Putamen (tissue), 1 donor: Measurements from ENCODE around the gene GLG1.
"Not testable (repeated sequence)": the region's sequence is repeated elsewhere in the genome, so short reads cannot be mapped to it uniquely, and the experiment has no call there.

ENCODE experiments used
- DNase-seq: peaks from one replicate; pipeline ENCODE4 v3.0.0-alpha.2; 2016; ENCODE audit warnings: low spot score

Gene GLG1

DNA sequence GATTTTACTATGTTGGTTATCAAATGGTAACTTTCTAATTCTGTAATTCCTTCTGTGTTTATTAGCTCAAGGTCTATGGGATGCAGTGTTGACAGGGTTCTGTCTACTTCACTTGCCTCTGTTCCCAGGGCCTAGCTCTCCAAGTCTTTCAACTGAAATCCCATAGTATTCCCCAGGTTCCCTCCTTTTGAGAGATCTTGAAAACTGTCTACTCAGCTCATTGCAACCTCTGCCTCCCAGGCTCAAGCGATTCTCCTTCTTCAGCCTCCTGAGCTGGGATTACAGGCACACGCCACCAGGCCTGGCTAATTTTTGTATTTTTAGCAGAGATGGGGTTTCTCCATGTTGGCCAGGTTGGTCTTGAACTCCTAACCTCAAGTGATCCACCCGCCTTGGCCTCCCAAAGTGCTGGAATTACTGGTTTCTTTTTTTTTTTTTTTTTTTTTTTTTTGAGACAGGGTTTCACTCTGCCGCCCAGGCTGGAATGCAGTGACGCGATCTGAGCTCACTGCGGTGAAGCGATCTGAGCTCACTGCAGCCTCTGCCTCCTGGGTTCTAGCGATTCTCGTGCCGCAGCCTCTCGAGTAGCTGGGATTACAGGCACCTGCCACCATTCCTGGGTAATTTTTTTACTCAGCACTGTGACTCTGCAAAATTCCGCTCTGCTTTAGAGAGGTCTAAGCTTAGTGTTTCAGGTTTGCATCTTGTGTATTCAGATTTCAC is 163.1 kb downstream of the GLG1 start:
- not testable (repeated sequence) for DNase-seq

DNA sequence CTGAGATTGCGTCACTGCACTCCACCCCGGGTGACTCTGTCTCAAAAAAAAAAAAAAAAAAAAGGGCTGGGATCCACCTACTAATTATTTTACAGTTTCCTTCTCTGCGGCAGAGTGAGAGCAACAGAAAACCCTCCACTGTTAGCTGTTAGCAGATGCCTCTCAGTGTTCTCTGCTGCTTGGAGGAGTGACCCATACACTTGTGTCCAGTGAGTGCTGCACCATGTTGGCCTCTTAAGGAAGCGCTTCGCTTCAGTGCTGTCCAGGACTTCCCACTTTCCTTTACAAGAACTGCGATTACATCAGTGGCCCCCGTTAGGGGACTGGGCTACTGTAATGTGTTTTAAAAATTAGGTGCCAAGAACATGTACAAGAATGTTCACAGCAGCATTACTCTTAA is 167.2 kb downstream of the GLG1 start:
- no peak for DNase-seq

DNA sequence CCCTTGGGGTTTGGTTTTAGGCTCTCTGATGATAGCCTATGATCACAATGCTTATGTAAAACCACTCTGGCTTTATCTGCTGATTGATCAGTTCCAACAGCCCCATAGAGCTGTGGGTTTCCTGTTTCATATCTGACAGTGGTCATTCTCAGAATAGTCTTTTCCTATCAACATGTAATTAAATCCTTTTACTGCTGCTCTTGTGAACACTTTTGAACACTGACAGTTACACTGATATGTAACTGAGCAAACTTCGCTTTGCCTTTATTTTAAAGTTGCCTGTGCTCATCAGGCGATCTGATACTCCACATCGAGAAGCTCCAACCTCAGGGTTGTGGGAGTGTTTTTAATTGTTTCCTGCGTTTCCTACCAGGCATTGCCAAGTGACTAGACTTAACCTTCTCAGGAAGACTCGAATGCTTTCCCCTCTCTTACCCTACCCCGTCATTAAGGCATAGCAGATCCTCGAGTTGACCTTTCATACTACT is 168.4 kb downstream of the GLG1 start:
- no peak for DNase-seq

DNA sequence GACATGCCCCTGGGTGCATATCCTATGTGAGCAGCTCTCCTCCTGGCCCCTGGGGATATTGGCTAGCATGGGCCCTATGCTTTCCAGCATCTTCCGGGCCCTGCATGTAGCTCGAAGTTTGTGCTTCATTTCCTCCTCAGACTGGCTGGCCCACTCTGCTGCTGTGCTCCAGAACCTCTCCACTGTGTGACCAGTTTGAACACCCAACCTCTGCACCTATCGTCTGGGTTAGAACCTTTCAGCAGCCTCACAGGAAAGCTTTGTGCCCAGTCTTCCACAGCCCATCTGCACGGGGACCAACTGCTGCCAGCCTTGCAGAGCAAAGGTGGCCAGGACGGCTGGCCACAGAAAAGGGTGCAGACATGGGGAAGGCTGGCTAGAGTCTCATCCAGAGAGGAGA is 175.4 kb downstream of the GLG1 start:
- DNase-seq, result no peak

DNA sequence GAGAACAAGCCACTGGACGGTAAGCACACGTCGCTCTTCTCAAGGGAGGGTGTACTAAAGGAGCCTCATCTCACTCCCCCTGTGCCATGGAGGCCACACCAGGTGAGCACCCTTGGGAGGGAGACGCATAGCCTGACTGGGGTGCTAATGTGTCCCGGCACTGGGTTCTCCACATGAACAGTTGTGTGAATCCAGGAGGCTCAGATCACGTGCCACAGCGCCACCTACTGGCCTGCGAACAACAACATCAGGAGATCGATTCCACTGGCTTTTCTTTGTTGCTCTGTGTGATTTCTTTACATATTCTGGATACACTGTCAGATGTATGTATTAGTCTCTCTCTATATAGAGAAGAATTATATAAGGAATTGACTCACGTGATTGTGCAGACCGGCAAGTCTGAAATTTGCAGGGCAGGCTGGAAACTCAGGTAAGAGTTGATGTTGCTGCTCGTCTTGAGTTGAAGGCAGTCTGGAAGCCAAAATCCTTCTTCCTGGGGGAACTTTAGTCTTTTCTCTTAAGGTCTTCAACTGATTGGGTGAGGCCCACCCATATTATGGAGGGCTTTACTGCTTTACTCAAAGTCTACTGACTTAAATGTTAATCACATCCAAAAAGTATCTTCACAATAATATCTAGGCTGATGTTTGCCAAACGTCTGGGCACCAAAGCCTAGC is 176.7 kb downstream of the GLG1 start:
- not testable (repeated sequence) for DNase-seq

DNA sequence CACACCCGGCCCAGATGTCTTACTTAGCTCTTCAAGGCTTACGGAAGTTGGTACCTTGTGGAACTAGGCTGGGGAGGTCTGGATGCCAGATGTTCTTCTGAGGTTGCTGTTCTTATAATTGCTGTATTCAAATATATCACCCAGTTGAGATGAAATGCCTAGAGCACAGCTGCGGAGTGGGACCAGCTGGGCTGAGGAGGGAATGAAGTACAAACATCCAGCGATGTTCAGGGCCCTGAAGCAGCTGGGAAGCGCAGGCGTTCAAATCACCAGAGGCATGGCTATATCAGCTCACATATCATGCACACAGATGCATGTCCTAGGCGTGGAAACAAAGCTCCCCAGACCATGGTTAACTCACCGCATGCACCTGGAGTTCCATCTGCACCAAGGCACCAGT is 178.4 kb downstream of the GLG1 start:
- not testable (repeated sequence) for DNase-seq

DNA sequence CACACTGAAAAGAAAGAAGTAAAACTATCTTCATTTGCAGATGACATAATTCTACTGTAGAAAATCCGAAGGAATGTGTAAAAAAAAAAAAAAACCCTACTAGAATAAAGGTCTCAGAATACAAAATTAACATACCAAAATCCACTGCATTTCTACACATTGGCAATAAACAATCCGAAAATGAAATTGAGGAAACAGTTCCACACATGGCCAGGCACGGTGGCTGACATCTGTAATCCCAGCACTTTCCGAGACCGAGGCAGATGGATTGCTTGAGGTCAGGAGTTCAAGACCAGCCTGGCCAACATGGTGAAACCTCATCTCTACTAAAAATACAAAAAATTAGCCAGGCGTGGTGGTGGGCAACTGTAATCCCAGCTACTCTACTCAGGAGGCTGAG is 181.2 kb downstream of the GLG1 start:
- not testable (repeated sequence) for DNase-seq

DNA sequence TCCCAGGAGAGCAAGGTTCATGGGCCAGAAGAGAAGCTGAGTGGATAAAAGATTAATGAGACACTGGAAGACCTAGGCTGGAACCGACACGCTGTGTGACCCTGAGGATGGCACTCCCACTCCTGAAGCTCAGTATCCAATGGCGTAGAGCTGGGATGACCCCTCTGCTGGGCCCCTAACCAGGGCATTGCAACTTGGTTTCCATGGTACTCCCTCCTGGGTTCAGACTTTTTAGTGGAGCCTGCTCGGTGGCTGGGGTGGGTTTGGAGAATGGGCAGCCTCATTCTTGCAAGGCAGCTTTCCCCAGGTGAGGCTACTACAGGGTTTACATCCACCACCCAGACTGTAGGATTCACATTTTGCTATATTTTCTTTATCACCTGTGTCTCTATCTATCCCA is 183.2 kb downstream of the GLG1 start:
- DNase-seq, result not testable (repeated sequence)

DNA sequence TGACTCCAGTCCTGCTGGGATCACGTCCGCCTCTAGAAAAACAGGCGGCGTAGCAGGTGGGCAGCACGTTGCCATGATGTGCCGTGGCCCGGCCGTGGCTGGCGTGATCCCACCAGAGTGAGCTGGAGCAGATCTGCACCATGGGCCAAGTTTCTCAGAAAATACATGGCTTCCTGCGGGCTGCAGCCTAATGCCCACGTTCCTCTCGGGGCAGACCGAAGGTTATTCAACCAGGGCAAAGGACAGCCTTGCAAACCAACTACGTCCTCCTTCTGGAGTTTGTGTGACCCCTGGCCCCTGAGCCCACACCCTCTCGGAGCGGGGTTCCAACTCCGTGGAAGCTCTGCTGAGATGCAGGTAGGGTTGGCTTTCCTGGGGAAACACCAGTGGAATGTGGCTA is 184.8 kb downstream of the GLG1 start:
- not testable (repeated sequence) for DNase-seq

DNA sequence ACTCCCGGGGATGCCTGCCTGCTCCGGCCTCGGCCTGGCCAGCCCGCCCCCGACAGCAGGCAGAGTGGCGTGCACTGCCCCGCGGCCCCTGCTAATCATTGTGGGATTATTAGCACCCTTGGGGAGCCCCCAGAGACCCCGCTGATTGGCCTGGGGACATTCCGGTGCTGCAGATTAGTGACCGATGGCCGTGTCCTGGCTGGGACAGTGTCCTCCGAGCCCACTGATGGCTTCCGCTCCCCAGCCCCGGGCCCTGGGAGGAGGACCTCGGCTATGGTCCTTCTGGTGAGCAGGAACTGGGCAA is 185.5 kb downstream of the GLG1 start:
- not testable (repeated sequence) for DNase-seq

DNA sequence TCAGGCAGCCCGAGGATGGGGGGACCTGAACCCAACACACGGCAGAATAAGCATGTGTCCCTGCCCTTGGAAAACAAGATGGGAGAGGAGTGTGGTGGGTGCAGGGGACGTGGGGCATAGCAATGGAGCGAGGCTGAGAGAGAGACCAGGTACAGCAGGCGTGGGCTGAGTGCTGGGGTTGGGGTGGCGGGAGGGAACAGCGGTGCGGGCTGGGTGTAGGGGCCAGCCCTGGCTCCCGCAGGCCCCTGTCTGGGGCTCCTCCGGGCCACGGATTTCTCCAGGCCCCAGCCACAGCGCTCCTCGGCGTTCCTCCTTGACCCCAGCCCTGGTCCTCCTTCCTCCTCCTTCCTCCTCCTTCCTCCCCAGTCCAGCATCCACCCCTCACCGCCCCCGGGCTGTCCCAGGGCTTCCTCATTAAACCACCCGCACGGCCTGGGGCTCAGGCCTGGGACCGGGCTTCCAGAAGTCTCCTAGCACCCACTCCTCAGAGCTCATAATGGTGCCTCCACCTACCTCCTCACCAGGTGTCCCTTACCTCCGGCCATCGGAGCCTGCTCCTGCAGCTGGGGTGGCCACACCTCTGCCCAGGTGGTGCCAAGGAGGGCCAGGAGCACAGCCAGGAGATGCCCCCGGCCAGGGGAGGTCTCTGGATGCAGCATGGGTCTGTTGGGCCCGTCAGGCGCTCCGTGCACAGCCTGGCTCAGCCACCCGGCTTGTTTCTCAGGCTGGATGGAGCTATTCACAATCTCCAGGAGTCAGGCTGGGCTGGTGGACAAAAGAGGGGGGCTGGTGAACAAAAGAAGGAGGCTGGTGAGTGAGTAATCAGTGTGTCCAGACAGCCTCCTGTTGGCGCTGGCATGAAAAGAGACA is 186.1 kb downstream of the GLG1 start, which contains the start of gene CLEC18B:
CLEC18B (minus strand) TSS at position 867 of the 870 bp plus-strand sequence; CDS start at position 659, 208 bp downstream.
- DNase-seq, result not testable (repeated sequence)

DNA sequence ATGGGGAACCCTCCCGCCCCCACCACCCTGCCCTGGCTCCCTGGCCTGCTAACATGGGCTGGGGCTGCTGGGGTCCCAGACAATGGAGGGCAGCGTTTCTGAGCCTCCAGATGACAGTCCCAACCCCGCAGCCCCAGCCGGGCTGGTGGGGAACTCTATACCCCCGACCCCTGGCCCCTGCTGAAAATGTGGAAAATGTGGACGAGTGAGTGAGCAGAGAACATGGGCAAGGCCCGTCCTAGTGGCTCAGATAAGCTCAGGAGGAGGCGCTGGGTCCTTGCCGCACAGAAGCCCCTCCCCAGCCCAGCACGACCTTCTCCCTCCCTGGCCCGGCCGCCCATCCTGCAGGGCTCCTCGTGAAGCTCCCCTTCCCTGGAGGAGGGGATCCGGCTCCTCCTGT is 187.1 kb downstream of the GLG1 start:
- not testable (repeated sequence) for DNase-seq

DNA sequence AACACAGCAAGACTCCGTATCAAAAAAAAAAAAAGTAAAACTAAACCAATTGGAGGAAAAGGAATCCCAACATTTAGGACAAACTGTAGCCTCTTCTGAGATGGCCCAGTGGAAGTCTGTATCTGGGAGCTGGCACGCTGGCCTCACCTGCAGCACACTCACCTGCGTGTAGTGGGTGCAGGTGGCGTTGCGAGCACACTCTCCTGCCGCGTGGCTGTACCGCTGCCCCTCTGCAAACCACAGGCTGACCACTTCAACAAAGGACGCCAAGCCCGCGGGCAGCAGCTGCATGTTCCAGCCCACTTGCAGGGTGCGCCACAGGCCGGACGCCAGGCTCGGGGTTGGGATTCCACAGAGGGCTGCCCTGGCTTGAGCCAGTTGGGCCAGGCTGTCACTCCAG is 189.0 kb downstream of the GLG1 start:
- not testable (repeated sequence) for DNase-seq

DNA sequence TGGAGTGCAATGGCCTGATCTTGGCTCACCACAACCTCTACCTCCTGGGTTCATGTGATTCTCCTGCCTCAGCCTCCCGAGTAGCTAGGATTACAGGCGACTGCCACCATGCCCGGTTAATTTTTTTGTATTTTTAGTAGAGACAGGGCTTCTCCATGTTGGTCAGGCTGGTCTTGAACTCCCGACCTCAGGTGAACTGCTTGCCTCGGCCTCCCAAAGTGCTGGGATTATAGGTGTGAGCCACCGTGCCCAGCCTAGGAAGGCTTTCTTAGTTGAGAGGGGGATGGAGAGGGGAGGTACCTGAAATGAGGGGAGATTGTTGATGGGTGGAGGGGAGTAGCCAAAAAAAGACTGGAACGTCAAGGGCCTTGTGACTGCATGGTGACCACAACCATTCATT is 193.0 kb downstream of the GLG1 start:
- DNase-seq, result not testable (repeated sequence)

DNA sequence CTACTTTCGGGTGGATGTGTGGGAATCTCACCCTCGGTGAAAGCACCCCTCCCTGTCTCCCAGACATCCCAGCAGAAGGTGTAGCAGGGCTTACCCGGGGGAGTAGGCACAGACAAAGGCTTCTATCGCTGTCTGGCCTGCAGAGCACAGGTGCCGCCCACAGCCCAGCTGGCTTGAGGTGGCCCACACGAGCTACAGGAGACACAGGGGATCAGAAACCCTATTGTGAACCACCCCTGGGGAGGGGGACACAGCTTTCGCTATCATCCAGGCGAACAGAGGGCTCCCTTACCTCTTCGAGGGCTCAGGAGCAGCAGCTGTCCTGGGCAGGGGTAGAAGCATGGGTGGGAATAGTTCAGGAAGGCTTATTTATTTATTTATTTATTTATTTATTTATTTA is 193.4 kb downstream of the GLG1 start:
- not testable (repeated sequence) for DNase-seq

DNA sequence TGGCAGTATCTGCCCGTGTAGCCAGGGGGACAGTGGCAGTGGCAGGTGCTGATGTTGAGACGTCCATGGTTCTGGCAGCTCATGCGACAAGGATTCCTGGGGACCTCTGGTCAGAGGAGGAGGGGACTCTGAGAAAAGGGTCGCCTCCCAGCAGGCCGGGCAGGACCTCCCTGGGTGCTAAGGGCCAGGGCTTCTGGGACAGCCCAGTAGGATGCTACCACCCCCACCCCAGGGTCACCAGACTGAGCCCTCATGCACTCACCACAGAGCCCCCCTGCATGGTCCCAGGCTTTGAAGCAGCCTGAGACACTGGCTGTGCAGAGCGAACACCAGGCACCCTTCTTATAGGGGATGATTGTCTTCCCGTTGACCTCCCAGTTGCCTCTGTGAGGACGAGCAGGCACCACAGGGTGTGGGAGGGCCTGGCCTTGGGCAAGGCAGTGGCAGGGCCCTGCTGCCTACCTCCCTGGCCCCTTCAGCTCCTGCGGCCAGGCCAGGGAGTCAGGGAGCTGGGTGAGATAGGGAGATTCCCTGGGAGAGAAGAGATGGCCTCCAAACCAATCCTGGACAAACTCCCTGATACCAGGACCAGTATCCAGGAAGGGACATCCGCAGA is 194.0 kb downstream of the GLG1 start:
- DNase-seq, result not testable (repeated sequence)

DNA sequence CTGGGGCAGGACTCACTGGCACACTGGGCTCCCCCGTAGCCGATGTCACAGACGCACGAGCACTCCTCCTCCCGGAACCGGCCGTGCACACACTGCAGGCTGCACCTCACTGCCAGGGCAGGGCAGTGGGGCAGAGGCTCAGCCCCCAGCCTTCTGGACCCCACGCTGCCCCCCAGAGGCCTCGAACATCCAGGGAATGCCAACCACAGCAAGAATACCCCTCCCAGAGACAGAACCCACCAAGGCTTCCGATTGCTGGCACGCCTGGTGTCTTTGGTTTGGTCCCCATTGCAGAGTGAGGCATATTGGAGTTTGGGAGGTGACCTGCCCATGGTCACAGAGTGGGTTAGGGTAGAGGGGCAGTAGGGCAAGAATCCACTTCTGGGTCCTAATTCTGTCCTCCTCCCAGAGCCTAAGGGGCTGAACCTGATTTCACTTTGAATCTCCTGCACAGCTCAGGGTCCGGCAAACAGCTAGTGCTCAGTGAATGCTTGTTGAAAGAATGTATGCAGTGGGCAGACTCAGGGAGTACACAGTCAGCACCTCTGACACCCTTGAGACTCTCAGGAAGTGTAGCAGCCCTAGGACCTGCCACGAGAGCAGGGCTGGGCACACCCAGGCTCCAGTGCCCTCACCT is 194.7 kb downstream of the GLG1 start:
- not testable (repeated sequence) for DNase-seq

DNA sequence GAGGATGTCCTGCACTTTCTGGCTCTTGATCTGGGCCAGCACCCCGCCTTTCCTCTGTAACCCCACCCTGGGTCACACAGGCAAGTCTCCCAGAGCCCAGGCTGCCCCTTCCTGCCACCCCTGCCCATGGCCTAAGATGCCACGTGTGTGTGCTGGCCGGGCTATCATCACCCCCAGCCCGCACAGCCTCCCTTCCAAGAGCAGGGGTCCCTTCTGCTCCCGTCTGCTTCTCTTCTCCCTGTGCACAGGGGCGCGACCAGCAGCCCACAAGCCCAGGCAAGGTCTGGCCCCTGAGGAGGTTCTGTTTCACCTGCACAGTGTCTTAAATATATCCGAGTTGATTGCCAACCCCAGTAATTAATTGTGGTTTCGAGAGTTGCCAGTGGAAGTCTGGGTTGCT is 195.9 kb downstream of the GLG1 start:
- not testable (repeated sequence) for DNase-seq

DNA sequence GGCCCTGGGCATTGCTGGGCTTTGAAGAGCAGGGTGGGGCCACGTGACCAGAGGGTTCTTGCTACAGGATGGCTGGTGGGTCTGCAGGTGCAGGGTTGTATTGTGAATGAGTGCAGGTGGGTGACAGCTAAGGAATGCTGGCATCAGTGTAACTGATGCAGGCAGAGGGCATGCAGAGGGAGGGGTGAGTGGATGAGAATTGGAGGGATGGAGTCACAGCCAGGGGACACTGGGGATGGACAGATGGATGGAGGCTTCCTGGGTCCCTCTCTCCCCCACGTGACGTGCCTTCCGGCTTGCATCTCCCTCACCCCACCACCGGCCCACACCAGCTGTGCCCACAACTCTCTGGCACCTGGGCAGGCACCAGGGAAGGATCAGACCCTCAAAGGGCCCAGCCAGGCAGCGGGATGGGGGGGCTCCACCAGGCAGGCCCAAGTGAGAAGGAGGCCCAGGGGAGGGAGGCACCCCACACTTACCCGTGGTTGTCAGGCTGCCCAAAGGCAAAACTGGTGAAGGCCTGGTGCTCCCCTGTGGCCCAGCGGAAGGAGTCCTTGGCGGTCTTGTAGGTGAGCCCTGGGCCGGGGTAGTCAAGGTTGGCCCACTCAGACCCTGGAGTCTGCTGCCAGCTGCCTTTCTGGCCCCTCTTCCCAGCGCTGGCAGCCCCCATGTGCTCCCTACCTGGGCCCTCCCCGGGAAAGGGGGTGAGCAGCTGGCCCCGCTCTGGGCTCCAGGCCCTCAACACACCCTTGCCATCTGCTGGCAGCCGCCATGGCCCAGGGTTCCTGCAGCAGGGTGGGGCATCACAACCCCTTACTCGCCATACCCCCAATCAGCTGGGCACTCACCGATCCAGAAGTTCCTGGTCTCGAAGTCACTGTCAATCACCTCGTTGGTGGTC is 196.6 kb downstream of the GLG1 start:
- not testable (repeated sequence) for DNase-seq

DNA sequence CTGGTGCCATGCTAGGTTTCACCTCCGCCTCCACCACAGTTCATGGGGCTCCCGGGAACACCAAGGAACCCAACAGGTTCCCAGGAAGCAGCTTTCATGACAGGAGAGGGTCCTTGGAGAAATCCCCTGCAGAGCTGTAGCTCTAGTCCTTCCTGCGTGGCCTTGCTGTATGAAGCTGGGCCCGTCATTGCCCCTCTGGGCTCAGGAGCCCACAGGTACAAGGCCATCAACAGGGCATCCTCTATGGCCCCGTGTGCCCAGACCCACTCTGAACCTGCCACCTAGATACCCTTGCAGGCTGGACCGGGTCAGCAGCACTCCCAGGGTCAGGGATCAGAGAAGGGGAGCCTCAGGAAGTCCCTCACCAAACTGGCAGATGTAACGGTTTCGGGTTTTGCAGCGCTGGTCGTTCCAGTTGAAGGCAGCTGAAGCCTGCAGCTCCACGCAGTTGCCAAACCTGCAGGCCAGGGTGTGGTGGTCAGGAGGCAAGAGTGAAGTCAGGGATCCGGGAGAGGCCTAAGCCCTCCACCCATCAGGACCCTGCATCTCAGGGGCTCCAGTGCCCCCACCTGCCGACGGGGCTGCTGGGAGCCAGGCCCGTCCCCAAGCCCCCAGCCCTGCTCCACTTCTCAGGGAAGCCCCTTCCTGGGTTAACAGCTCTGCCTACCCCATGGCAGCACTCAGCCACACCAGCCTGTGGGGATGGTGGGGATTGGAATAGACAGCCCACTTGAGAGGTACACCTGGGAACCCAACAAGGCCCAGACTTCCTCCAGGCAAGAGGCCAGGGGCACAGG is 197.5 kb downstream of the GLG1 start:
- DNase-seq, result not testable (repeated sequence)
